Measurements from ENCODE around the gene MYO9B. TPM values are rescaled to one million over a fixed set of nuclear protein-coding genes. Genes with fewer than 3 reads are reported as not detected.
"Not testable (repeated sequence)": the region's sequence is repeated elsewhere in the genome, so short reads cannot be mapped to it uniquely, and the experiment has no call there.

The MYO9B gene
- total RNA-seq, 1 donor from 2014 or later, result 53.6 TPM

DNA sequence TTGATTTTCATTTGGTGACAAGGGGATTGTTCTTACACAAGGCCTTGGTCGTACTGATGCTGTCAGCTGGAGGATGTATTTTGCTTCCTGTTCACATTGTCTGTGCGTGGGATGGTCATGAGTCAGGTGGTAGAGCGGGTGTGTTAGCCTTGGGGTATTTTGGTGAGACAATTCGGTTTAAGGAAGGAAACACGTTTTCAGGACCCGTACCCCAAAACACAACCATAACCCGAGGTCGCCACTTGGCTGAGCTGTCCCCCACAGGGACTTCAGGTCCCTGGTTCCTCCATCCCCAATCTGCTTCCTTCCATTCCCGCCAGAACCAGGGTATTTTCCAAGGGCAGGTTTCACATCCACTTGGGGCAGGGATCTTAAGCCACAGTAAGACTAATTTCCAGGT is 15.0 kb downstream of the MYO9B start:
- peak; percentile 74 for DNase-seq

- DNase-seq, result no peak
Observed at GRCh38 chr19:17091758-17092333, 16.3 kb downstream of the MYO9B start.

- DNase-seq, result no peak
Observed at GRCh38 chr19:17092696-17093095, 17.1 kb downstream of the MYO9B start.

- not testable (repeated sequence) for DNase-seq
Observed at GRCh38 chr19:17094694-17095093, 19.1 kb downstream of the MYO9B start.

DNA sequence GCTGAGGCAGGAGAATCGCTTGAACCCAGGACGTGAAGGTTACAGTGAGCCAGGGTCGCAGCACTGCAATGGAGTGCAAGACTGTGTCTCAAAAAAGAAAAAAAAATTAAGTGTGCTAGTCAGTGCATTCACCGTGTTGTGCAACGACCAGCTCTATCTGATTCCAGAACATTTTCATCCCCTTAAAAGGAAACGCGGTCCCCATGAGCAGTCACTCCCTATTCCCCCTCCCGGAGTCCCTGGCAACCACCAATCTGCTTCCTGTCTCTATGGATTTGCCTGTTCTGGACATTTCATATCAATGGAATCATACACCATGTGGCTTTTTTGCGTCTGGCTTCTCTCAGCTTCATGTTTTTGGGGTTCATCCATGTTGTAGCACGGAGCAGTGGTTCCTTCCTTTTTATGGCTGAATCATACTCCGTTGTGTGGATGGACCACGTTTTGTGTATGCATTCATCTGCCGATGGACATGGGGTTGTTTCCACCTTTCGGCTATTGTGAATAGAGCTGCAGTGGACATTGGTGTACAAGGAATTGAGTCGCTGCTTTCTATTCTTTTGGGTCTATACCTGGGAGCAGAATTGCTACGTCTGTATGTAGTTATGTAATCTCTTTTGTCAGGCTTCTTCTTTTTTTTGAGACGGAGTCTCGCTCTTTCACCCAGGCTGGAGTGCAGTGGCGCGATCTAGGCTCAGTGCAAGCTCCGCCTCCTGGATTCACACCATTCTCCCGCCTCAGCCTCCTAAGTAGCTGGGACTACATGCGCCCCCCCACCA is 19.8 kb downstream of the MYO9B start:
- DNase-seq, result peak; percentile 51

GRCh38 chr19:17097593-17098126 is 22.1 kb downstream of the MYO9B start:
- DNase-seq, result peak; percentile 41

GRCh38 chr19:17098326-17098725 is 22.7 kb downstream of the MYO9B start:
- DNase-seq, result no peak

DNA sequence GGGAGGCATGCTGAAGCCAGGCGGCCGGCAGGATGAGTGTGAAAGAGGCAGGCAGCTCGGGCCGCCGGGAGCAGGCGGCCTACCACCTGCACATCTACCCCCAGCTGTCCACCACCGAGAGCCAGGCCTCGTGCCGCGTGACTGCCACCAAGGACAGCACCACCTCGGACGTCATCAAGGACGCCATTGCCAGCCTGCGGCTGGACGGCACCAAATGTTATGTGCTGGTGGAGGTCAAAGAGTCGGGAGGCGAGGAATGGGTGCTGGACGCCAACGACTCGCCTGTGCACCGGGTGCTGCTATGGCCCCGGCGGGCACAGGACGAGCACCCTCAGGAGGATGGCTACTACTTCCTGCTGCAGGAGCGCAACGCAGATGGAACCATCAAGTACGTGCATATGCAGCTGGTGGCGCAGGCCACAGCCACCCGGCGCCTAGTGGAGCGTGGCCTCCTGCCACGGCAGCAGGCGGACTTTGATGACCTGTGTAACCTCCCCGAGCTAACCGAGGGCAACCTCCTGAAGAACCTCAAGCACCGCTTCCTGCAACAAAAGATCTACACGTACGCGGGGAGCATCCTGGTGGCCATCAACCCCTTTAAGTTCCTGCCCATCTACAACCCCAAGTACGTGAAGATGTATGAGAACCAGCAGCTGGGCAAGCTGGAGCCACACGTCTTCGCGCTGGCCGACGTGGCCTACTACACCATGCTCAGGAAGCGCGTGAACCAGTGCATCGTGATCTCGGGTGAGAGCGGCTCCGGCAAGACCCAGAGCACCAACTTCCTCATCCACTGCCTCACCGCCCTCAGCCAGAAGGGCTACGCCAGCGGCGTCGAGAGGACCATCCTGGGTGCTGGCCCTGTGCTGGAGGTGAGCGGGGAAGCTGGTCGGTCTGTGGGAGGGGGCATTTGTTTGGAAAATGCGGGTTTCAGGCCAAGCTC is 26.4 kb downstream of the MYO9B start:
- no peak for DNase-seq

GRCh38 chr19:17103177-17103576 is 27.6 kb downstream of the MYO9B start:
- DNase-seq, result peak; percentile 69

- no peak for DNase-seq
Observed at GRCh38 chr19:17104679-17105078, 29.1 kb downstream of the MYO9B start.

- no peak for DNase-seq
Observed at GRCh38 chr19:17105556-17105955, 30.0 kb downstream of the MYO9B start.

DNA sequence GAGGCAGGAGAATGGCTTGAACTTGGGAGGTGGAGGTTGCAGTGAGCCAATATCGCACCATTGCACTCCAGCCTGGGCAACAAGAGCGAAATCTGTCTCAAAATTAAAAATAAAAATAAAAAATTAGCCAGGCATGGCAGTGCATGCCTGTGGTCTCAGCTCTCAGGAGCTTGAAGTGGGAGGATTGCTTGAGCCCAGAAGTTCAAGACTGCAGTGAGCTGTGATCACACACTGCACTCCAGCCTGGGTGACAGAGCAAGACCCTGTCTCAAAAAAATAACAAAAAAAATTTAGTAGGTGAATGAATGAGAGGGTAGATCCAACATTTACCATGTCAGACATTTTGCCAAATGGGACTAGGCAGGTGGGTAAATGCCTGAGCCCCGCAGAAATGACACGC is 31.4 kb downstream of the MYO9B start:
- DNase-seq, result not testable (repeated sequence)

DNA sequence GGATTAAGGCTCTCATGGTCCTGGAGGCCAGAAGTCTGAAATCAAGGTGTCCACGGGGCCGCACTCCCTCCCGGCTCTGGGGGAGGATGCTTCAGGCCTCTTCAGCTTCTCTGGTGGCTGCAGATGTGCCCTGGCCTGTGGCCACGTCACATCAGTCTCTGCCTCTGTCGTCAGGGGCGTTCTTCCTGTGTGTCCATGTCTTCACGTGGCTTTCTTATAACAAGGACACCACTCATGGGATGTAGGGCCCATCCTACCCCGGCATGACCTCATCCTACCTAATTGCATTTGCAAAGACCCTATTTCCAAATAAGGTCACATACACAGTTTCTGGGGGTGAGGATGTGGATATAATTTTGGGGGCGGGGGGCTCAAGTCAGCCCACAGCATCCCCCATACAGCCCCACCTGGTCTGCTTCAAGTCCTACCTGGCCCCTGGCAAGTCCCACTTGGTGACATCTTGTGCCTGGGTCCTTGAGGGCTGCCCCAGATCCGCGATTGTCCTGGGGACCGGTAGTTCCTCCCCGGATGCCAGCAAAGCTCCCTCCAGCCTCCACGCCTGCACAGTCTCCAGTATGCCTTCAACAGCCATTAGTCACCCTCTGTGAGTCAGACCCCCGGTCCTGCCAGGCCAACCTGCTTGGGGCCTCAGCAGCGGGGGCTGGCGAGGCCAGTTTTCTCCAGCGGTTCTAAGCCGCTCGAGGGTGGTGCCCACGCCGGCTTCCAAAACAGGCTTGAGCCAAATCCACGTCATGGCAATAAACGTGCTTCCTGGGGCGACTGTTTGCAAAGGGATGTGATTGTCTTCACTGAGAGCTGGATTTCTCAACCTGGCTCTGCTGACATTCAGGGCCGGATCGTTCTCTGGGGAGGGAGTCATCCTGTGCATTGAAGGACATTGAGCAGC is 32.2 kb downstream of the MYO9B start:
- DNase-seq, result peak; percentile 97

DNA sequence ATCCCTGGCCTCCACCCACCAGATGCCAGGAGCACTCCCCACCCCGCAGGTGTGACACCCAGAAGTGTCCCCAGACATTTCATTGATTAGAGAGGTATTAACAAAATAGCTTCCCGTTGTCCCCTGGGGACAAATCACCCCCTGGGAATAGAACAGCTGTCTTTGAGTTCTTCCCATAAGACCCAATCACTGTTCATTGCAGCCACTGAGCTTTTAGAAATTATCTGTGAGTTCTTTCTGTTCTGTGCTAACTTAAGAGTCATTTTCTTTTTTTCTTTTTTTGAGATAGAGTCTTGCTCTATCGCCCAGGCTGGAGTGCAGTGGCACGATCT is 32.8 kb downstream of the MYO9B start:
- no peak for DNase-seq

- no peak for DNase-seq
Observed at GRCh38 chr19:17109300-17109699, 33.7 kb downstream of the MYO9B start.

- no peak for DNase-seq
Observed at GRCh38 chr19:17109962-17110598, 34.5 kb downstream of the MYO9B start.

DNA sequence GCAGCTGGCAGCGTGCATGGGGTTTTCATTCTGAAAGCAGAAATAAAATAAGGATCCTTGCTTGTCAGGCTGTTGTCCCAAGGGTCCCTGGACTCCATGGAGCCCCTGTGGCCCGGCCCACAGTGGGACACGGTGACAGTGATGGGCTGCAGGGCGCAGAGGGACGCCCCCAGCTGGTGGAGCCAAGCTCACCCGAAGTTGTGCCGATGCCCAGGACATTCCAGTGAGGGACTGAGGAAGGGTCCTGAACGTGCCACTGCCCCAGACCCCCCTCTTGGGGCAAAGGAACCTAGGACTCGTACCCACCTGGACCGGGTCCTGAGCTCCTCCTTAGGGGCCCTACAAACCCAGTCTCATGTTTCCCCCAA is 35.0 kb downstream of the MYO9B start:
- no peak for DNase-seq

DNA sequence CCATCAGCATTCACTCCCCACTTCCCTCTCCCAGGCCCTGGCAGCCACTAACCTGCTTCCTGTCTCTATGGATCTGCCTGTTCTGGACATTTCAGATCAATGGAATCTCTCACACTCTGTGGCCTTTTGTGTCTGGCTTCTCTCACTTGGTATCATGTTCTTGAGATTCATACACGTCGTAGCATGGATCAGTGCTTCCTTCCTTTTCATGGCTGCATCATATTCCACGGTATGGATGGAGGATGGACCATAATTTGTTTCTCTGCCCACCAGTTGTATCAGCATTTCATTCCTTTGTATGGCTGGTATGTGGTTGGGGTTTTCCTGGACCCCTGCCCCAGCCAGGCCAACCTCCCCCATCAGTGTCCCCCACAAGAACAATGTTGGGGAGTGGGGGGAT is 36.2 kb downstream of the MYO9B start:
- no peak for DNase-seq

DNA sequence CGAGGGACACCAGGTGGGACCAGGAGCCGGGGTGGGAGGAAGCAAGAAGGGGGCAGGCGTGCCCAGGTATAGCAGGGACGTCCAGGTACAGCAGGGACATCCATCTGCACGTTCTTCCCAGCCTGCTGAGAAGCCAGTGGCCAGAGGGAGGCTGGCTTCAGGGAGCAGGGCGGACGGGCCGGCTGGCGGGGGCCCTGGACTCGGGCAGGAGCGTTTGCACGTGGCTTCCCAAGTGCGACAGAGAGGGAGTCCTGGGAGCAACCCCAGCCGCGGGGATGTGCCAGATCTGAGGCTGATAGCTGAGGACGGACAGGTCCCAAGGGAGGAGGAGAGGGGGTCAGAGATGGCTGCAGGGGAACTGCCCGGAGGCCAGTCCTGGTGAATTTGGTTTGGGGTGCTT is 36.7 kb downstream of the MYO9B start:
- DNase-seq, result no peak

- no peak for DNase-seq
Observed at GRCh38 chr19:17112700-17113099, 37.1 kb downstream of the MYO9B start.

DNA sequence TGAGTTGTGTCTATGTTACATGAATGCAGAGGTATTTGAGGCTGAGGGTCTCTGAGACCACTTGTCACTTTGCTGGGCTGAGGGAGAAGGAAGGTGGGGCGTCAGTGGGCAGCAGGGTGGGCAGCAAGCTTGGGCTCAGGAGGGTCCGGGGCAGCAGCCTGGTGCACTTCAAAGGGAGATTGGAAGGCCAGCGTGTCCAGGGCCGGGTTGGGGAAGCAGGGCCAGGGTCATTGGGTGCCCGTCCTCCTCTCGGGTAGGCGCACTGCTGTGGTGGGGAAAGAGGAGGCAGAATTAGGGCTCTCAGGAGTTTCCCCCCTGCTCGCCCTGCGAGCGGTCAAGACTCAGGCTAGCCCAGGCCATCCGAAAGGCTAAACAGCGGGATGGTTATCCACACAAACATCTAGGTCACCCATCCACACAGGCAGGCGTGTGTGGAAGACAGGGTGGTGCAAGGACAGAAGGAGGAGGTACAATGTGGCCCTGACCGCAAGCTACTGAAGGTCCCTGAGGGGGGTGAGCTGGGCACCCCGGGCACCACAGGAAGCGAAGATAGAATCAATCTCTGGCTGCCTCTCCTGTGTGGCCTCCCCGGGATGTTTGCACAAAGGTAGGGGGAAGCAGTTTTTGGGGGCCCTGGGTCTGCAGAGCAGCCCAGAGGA is 37.7 kb downstream of the MYO9B start:
- no peak for DNase-seq
